ENCODE data around the gene SH3GL2.
A peak's percentile ranks its signal among the peaks of the same experiment; 100 is the strongest.

The SH3GL2 gene

GRCh38 chr9:17789316-17789715 lies 210.4 kb downstream of the SH3GL2 start:
- no peaks in the 10 kb centered on the region for H3K4me1 Mint-ChIP-seq
- H3K27me3 Mint-ChIP-seq (ENCODE audit: low read depth), result no peaks in the 10 kb centered on the region
- H3K27ac Mint-ChIP-seq, result no peak overlapping the region
- TF ChIP-seq CTCF (IDR thresholded peaks at IDR 0.05; ENCODE audit: unreplicated experiment in 3 of 3), result no peak
- no peaks in the 10 kb centered on the region for H3K36me3 Mint-ChIP-seq (ENCODE audit: low read depth)
- H3K4me3 Mint-ChIP-seq, result no peak overlapping the region
- no peaks in the 10 kb centered on the region for H3K9me3 Mint-ChIP-seq

- H3K4me1 Mint-ChIP-seq, result no peaks in the 10 kb centered on the region
- no peak overlapping the region for H3K27ac Mint-ChIP-seq
- TF ChIP-seq CTCF (IDR thresholded peaks at IDR 0.05; ENCODE audit: unreplicated experiment in 3 of 3), result peak in 1 of 3 experiments; percentile 17
- no peaks in the 10 kb centered on the region for H3K9me3 Mint-ChIP-seq
- H3K4me3 Mint-ChIP-seq, result no peak overlapping the region
- H3K27me3 Mint-ChIP-seq (ENCODE audit: low read depth), result no peaks in the 10 kb centered on the region
- no peaks in the 10 kb centered on the region for H3K36me3 Mint-ChIP-seq (ENCODE audit: low read depth)
Measured at GRCh38 chr9:17793713-17794622, 215.1 kb downstream of the SH3GL2 start.

DNA sequence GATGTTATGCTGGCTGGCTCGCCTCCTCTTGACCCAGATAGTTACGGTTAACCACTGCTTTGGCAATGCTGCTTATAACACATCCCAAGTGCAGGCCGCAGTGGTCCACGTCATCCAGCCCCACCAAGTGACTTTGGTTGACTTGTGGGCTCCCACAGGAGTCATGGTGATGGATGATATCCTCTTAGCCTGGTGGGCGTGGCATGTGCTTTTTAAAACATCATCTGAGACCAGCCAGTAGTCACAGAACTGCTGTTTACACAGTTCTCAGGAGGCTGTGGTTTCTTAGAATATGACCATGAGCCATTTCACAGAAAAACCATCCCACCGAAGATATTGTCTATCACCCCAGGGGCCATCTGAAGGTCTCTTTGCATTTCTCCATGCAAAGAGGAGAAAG lies 216.9 kb downstream of the SH3GL2 start:
- H3K27ac Mint-ChIP-seq, result no peak overlapping the region
- no peak for TF ChIP-seq CTCF (IDR thresholded peaks at IDR 0.05; ENCODE audit: unreplicated experiment in 3 of 3)

DNA sequence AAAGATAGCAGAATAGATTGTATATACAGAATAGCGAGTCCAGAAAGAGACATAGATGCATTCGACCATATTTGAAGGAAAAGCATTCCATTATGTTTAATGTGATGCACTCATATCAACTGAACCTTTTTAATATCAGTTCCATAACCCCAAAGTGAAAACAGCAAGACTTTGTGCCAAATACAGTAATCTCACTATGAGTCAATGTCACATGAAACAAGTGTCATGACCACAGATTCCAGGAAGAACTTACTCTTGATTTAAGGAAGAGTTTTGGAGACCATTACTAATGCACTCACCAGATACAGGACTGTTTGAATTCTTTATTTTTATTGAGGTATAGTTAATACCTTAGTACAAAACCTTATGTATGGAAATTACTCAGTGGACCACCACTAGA lies 220.5 kb downstream of the SH3GL2 start:
- H3K27me3 Mint-ChIP-seq (ENCODE audit: low read depth), result peaks cover 12% of the 10 kb centered on the region
- no peaks in the 10 kb centered on the region for H3K9me3 Mint-ChIP-seq
- TF ChIP-seq CTCF (IDR thresholded peaks at IDR 0.05; ENCODE audit: unreplicated experiment in 3 of 3), result no peak
- H3K4me1 Mint-ChIP-seq, result peaks cover 3% of the 10 kb centered on the region
- no peak overlapping the region for H3K27ac Mint-ChIP-seq
- no peak overlapping the region for H3K4me3 Mint-ChIP-seq
- no peaks in the 10 kb centered on the region for H3K36me3 Mint-ChIP-seq (ENCODE audit: low read depth)

More for the DNA sequence above, 216.9 kb downstream of the SH3GL2 start:
- H3K4me1 Mint-ChIP-seq, result peaks cover 3% of the 10 kb centered on the region
- no peaks in the 10 kb centered on the region for H3K36me3 Mint-ChIP-seq (ENCODE audit: low read depth)
- no peaks in the 10 kb centered on the region for H3K27me3 Mint-ChIP-seq (ENCODE audit: low read depth)
- no peak overlapping the region for H3K4me3 Mint-ChIP-seq
- no peaks in the 10 kb centered on the region for H3K9me3 Mint-ChIP-seq

DNA sequence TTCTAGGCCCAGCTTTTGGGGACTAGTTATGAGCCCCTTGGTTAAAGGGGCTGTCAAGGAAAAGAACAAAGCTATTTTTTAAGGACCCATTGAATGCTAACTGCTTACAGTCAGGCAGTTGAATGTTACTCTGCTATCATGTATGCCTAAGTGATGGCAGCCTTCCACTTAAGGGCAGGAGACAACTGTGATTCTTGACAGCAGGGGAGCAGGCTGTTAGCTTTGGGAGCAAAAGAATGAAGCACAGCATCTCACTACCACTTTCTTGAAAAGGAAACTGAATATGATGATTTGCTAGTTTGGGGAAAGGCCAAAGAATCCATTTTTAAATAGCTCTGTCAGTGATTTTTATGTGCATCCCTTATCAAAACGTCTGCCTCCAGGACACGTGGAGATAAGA lies 221.6 kb downstream of the SH3GL2 start:
- no peak overlapping the region for H3K4me3 Mint-ChIP-seq
- peak overlapping the region in 1 of 3 experiments; percentile 3 for H3K27ac Mint-ChIP-seq
- H3K4me1 Mint-ChIP-seq, result peaks cover 3% of the 10 kb centered on the region
- no peaks in the 10 kb centered on the region for H3K9me3 Mint-ChIP-seq
- no peak for TF ChIP-seq CTCF (IDR thresholded peaks at IDR 0.05; ENCODE audit: unreplicated experiment in 3 of 3)
- H3K27me3 Mint-ChIP-seq (ENCODE audit: low read depth), result peaks cover 12% of the 10 kb centered on the region
- H3K36me3 Mint-ChIP-seq (ENCODE audit: low read depth), result no peaks in the 10 kb centered on the region

All from nephron (organoid).